NCI-H1105 treated with DMSO at 0.1 percent for 48 hours (cell line): Measurements from ENCODE around the gene FAM53A.

Experiments used
- DNase-seq: peaks from one replicate; lab custom pipeline; 2025; lab: John Stamatoyannopoulos, UW

Gene FAM53A

DNA sequence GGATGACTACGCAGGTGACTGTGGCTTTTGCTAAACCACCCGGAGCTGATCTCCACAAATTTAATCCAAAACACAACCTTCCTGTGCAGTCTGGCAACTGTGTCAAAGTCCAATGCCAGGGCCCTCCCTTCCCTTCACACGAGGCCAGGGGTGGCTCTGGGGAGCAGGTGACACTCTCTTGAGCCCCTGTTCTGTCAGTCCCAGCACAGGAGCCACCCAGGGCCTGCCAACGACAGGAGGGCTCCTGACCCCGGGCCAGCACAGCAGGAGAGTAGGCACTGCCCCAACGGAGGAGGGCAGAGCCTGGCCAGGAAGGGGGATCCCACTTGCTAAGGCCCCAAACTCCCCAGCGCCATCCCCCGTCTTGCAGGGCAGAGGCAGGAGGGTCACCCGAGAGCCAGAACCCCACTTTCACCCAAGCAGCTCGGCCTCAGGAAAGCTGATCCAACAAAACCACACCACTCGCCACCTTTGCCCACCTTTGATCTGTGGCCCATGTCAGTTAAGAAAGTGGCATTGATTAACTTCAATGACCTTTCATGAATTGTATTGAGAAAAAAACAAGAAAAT lies 44.7 kb downstream of the FAM53A start:
- DNase-seq = no peak

- DNase-seq = no peak
Observed at GRCh38 chr4:1638873-1639272, 45.2 kb downstream of the FAM53A start.

GRCh38 chr4:1638272-1638598 lies 45.9 kb downstream of the FAM53A start:
- no peak for DNase-seq

- no peak for DNase-seq
Observed at GRCh38 chr4:1637580-1638271, 46.4 kb downstream of the FAM53A start.

GRCh38 chr4:1636490-1637211 lies 47.5 kb downstream of the FAM53A start:
- DNase-seq = no peak

- DNase-seq = no peak
Observed at GRCh38 chr4:1635464-1635863, 48.6 kb downstream of the FAM53A start.

DNA sequence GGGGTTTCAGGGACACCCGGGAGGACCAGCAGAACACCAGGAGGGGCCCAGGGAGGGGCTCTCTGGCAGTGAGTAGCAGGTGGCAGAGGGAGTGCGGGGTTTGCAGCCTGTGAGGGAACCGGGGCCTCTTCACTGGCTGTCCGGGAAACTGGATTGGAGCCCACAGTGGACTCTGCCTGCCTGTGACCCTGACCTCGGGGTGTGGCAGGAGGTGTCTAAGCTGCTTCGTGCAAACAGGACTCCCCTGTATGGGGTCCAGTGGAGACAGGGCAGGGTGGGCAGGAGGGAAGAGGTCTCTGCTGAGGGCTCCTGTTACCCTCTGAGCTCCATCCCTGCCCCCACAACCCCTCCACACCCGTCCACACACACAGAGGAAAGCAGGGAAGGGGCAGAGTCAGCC lies 50.1 kb downstream of the FAM53A start:
- no peak for DNase-seq

GRCh38 chr4:1632109-1633104 lies 51.7 kb downstream of the FAM53A start:
- DNase-seq = no peak

DNA sequence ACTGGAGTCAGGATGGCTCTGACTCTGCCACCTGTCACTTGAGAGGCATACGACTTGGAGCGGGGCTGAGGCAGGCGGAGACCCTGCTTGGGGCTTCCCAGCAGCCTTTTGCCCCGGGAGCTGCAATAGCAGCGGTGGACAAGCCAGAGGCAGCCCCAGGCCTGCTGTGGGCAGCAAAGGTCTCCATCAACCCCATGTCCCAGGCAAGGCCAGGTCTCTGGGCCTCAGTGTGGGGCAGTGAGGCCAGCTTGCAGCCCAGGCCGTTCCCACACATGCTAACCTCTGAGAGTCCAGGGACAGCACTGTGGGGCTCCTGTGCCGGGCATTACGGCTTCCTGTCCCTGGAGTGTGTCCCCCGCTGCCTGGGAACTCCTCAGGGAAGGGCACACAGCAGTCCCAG lies 53.0 kb downstream of the FAM53A start:
- no peak for DNase-seq

DNA sequence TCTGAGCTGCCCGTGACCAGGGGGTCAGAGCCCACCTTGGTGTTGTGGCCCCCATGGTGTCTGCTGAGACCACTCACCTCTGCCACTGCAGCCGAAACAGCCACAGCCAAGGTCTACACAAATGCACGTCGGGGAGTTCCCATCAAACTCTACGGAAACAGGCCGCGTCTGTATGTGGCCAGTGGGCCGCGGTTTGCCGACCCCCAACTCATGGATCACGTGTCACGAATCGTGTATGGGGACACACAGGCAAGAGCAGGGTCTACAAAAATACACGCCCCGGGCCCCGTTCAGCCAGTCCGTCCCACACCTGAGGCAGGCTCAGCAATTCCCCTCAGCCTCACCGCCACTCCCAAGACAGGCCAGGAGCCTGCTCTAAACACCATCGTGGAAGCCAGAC lies 53.8 kb downstream of the FAM53A start:
- no peak for DNase-seq

DNA sequence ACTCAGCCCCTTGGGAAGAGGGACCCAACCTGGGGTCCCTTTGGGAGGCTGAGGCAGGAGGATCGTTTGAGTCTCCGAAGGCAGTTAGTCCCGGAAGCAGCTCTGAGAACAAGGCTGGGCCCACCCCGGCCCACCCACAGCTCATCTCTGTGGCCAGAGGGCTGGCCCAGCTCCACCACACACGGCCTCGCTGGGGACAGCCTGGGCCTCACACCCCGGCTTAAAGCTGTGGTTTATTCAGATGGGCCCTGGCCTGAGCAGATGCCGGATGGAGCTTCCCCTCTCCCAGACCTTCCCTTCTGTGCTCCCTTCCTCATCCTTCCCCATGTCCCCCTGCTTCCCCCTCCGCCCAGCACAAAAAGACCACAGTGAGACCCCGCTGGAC lies 54.4 kb downstream of the FAM53A start:
- DNase-seq = no peak

GRCh38 chr4:1628892-1629698 lies 55.0 kb downstream of the FAM53A start:
- peak; percentile 1 for DNase-seq

DNA sequence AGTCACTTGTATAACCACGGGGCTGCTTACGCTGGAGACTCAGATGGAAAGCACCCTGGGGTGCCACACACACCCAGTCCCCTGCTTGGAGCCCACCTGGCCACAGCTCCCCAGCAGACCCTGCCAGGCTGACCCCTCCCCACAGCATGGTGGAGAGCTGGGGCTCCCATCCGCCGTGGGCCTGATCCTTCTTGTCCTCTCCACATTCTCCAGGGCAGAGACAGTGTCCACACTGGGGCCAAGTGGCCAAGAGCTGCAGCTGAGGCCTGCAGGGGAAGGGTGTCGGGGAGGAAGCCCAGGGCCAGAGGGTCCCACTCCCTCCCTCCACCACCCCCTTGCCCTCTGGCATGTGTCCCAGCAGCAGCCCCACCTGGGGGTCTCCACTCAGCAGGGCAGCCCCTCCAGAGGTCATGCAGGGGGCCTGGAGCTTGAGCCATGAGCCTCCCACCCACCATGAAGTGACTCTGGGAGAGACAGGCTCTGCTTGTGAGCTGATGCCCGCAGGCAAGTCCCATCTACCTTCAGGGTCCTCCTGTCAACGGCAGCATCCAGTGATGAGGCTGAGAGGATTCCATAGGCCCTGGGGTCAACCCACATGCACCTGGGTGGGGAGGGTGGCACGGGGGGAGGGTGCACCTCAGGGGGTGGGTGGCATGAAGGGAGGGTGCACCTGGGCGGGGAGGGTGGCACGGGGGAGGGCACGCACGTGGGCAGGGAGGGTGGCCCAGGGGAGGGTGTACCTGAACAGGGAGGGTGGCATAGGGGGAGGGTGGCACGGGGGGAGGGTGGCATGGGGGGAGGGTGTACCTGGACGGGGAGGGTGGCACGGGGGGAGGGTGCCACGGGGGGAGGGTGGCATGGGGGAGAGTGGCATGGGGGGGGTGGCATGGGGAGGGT lies 56.4 kb downstream of the FAM53A start:
- no peak for DNase-seq

DNA sequence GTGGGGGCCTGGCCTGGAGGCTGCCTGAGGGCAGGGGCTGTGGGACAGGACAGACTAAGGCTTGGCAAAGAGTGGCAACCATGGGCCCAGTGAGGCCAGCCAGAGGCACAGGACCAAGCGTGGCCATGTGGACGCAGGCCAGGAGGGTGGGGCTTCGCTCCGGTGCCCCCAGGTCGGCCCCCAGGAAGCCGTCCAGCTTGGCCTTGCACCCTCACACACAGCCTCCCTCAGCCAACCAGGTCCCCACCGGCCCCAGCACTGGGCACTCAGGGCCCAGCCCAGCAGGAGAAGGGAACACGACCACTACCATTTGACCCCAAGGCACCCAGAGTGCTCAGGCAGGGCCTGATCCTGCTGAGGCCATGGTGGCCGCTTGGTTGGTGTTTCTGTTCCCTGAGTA lies 57.2 kb downstream of the FAM53A start:
- no peak for DNase-seq

GRCh38 chr4:1626151-1626550 lies 58.0 kb downstream of the FAM53A start:
- no peak for DNase-seq

DNA sequence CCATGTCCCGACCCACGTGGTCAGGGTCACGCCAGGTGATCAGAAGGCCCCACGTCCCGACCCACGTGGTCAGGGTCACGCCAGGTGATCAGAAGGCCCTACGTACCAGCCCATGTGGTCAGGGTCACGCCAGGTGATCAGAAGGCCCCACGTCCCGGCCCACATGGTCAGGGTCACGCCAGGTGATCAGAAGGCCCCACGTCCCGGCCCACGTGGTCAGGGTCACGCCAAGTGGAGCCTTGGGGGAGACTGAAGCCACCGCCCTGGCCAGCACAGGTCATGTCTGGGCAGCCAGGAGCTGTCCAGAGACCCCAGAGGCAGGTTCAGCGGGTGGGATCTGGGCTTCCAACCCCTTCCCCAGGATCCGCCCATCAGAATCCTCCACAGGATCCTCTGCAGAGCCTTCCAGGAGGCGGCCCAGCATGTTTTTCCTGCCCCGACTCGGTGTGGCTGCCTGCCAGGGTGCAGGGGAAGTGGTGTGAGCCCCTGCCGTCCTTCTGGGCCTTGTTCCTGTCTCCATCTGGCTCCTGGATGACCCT lies 58.4 kb downstream of the FAM53A start:
- no peak for DNase-seq

DNA sequence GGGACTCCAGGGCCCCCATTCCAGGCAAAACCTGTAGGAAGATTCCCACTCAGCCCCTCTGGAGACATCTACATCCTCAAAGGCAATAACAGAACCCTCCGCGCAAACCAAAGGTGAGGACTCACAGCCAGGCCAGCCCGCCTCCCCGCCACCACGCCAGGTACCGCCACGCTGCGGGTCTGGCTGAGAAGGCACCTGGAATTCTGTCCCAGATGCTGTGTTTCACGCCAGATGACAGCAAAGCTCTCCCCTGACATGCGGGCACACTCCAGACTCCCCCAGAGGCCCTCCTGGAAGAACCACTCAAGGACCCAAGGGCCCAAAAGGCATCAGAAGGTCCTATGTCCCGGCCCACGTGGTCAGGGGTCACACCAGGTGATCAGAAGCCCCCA lies 59.6 kb downstream of the FAM53A start:
- DNase-seq = no peak

- DNase-seq = no peak
Observed at GRCh38 chr4:1623821-1624518, 60.1 kb downstream of the FAM53A start.

- DNase-seq = no peak
Observed at GRCh38 chr4:1623400-1623799, 60.7 kb downstream of the FAM53A start.

GRCh38 chr4:1622956-1623355 lies 61.2 kb downstream of the FAM53A start:
- DNase-seq = no peak
